ENCODE data around the gene DERA. TPM values are rescaled to one million over a fixed set of nuclear protein-coding genes. Genes with fewer than 3 reads are reported as not detected.
A peak's percentile ranks its signal among the peaks of the same experiment; 100 is the strongest.

DERA gene
- total and polyA plus RNA-seq, 2 of the 13 experiments (the other 11 are each of a cell fraction or from before 2014, with no cell fraction given) = 24.0 to 51.3 TPM

DNA sequence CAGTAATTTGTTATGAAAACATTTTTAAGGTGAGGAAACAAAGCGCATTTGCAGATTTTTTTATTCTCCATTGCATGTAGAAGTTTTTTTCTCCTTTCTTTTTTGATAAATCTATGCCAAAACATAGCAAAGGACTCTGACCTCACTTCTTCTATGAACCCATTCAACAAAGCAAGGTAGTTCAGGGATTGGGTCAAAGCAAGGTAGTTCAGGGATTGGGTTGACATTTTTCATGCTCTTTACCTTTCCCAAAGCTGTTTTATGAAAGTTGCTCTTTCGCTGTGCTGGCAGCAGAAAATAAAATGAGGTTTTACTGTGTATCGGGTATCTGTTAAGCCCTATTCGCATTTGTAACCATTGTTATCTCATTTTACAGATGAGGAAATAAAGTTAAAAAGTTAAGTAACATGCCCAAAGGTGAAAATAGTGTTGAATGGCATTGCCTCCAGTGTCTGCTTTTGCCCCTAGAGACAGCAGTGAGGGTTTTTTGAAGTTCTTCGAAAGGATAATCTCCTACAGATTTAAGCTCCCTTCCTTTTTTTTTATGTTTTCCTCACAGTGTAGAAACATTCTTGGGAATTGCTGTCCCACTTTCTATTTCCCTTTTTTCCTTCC is 18.4 kb upstream of the DERA start:
- Histone ChIP-seq H3K9me3 (ENCODE audit: low read length) (no peaks in the 10 kb centered on the region), H3K36me3 (replicated peaks in 1 of 2; ENCODE audit: control insufficient read depth in 1 of 2, insufficient read depth in 2 of 2, low read length in 2 of 2) (peaks cover 11 to 47% of the 10 kb centered on the region in 2 experiments), H3K79me2 (ENCODE audit: insufficient read depth, low read length) (peaks cover 9% of the 10 kb centered on the region), H3K9ac (ENCODE audit: insufficient read depth, low read depth, low read length) (no peak overlapping the region), H3K4me3 (replicated peaks in 1 of 3; ENCODE audit: insufficient read depth in 1 of 3, low read depth in 2 of 3, low read length in 3 of 3) (no peak overlapping the region), H4K20me1 (ENCODE audit: insufficient read depth, low read length) (no peaks in the 10 kb centered on the region; the same call in none of the 2 replicates), H3K27me3 (ENCODE audit: control insufficient read depth in 1 of 2, insufficient read depth in 2 of 2, low read length in 2 of 2) (no peaks in the 10 kb centered on the region), H3K4me1 (ENCODE audit: insufficient read depth, low read length) (no peaks in the 10 kb centered on the region), H2AFZ (ENCODE audit: low read length) (no peak overlapping the region), H3K4me2 (ENCODE audit: low read depth, low read length) (no peak overlapping the region), H3K27ac (ENCODE audit: extremely low read length, insufficient read depth, low read length) (no peak overlapping the region)
- ATAC-seq (no peak), FAIRE-seq (no peak), DNase-seq (ENCODE audit: low spot score) (no peak)
- BruUV-seq (replicated peaks) = no TSS peak
- intact Hi-C loops (cut with micrococcal nuclease; ENCODE audit: unreplicated experiment) (no loop called here), in situ Hi-C loops (cut with HindIII; ENCODE audit: extremely low pct_ligation_motif_present, low pct_unique_long_range_greater_than_20kb) (no loop called here)
- WGBS (ENCODE audit: low lambda C conversion rate) = 97% methylated on average over 5 of the region's 5 CpGs
- ChIA-PET POLR2A (no interaction called here), CTCF (ENCODE audit: low intra/inter-chr PET ratio, low total read pairs) (no interaction called here)
- TF ChIP-seq ZNF629 (CRISPR knock-in tag; conservative IDR thresholded peaks at IDR 0.05) = no peak
- TF ChIP-seq RBM22 (optimal IDR thresholded peaks at IDR 0.05; ENCODE audit: low read length) = peak; percentile 28

DNA sequence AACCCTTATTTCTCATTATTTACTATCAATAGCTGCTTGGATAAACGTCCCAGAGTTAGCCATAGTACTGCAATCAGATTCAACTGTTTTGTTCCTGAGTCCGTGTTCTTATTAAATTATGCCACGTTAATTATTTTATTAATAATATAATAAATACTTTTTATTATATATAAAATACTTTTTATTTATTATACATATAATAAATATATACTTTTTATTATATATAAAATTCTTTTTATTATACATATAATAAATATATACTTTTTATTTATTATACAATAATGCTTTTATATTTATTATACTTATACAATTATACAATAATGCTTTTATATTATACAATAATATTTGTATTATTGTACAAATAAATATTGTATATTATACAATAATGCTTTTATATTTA is 17.9 kb upstream of the DERA start:
- H4K20me1 ChIP-seq (ENCODE audit: insufficient read depth, low read length) = no peaks in the 10 kb centered on the region; the same call in 1 of the 2 replicates
- FAIRE-seq = no peak
- CTCF ChIA-PET (ENCODE audit: low intra/inter-chr PET ratio, low total read pairs) = no interaction called here
- no peaks in the 10 kb centered on the region for H3K9me3 ChIP-seq (ENCODE audit: low read length)
- no peak overlapping the region for H2AFZ ChIP-seq (ENCODE audit: low read length)
- no peak for DNase-seq (ENCODE audit: low spot score)
- peaks cover 11 to 50% of the 10 kb centered on the region in 2 experiments for H3K36me3 ChIP-seq (replicated peaks in 1 of 2; ENCODE audit: control insufficient read depth in 1 of 2, insufficient read depth in 2 of 2, low read length in 2 of 2)
- no peak overlapping the region for H3K9ac ChIP-seq (ENCODE audit: insufficient read depth, low read depth, low read length)
- TF ChIP-seq HES4 (CRISPR knock-in tag; IDR thresholded peaks at IDR 0.05; ENCODE audit: borderline replicate concordance) = no peak
- no peak for TF ChIP-seq BRCA1 (CRISPR knock-in tag; IDR thresholded peaks at IDR 0.05)
- TF ChIP-seq, protein P1, sequence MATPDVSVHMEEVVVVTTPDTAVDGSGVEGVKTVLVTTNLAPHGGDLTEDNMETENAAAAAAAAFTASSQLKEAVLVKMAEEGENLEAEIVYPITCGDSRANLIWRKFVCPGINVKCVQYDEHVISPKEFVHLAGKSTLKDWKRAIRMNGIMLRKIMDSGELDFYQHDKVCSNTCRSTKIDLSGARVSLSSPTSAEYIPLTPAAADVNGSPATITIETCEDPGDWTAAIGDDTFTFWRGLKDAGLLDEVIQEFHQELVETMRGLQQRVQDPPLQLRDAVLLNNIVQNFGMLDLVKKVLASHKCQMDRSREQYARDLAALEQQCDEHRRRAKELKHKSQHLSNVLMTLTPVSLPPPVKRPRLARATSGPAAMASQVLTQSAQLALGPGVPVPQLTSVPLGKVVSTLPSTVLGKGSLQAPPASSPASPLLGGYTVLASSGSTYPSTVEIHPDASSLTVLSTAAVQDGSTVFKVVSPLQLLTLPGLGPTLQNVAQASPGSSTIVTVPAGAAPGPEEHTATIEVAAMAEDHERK (CRISPR knock-in tag; IDR thresholded peaks at IDR 0.05; ENCODE audit: low read depth) = no peak
- TF ChIP-seq ZNF331 (CRISPR knock-in tag; IDR thresholded peaks at IDR 0.05) = no peak
- TF ChIP-seq ISL2 (CRISPR knock-in tag; IDR thresholded peaks at IDR 0.05) = no peak
- no peak for TF ChIP-seq ZNF143 (CRISPR knock-in tag; IDR thresholded peaks at IDR 0.05)
- TF ChIP-seq, protein P2, sequence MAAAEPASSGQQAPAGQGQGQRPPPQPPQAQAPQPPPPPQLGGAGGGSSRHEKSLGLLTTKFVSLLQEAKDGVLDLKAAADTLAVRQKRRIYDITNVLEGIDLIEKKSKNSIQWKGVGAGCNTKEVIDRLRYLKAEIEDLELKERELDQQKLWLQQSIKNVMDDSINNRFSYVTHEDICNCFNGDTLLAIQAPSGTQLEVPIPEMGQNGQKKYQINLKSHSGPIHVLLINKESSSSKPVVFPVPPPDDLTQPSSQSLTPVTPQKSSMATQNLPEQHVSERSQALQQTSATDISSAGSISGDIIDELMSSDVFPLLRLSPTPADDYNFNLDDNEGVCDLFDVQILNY (CRISPR knock-in tag; conservative IDR thresholded peaks at IDR 0.05) = no peak
- WGBS (ENCODE audit: low lambda C conversion rate) = 95% methylated on average over 3 of the region's 3 CpGs
- no peaks in the 10 kb centered on the region for H3K27me3 ChIP-seq (ENCODE audit: control insufficient read depth in 1 of 2, insufficient read depth in 2 of 2, low read length in 2 of 2)
- peaks cover 4% of the 10 kb centered on the region for H3K79me2 ChIP-seq (ENCODE audit: insufficient read depth, low read length)
- H3K27ac ChIP-seq (ENCODE audit: extremely low read length, insufficient read depth, low read length) = no peak overlapping the region
- POLR2A ChIA-PET = no interaction called here
- BruUV-seq (replicated peaks) = no TSS peak
- H3K4me2 ChIP-seq (ENCODE audit: low read depth, low read length) = no peak overlapping the region
- in situ Hi-C loops (cut with HindIII; ENCODE audit: extremely low pct_ligation_motif_present, low pct_unique_long_range_greater_than_20kb) (no loop called here), intact Hi-C loops (cut with micrococcal nuclease; ENCODE audit: unreplicated experiment) (no loop called here)
- no peak for ATAC-seq
- no peaks in the 10 kb centered on the region for H3K4me1 ChIP-seq (ENCODE audit: insufficient read depth, low read length)
- no peak overlapping the region for H3K4me3 ChIP-seq (replicated peaks in 1 of 3; ENCODE audit: insufficient read depth in 1 of 3, low read depth in 2 of 3, low read length in 3 of 3)

Measured in HepG2 (cell line).